Upper lobe of left lung (tissue), 6 donors: ENCODE measurements around the gene MGME1. TPM values are rescaled to one million over a fixed set of nuclear protein-coding genes. Genes with fewer than 3 reads are reported as not detected.
A peak's percentile ranks its signal among the peaks of the same experiment; 100 is the strongest.

ENCODE experiments used
- ATAC-seq, 2 donors: fragments of 200-7000 bp; cut with Tn5 transposase; one replicate each; pipeline ENCODE4 v1.9.1; 2022; ENCODE audit warnings: mild to moderate bottlenecking in 2 of 2, moderate library complexity in 2 of 2; ENCODE audit not compliant: low FRiP score in 2 of 2
- DNase-seq, 2 donors: peaks; one replicate each; pipeline ENCODE4 v3.0.0-alpha.2; 2019 to 2020
- H3K27ac ChIP-seq, 4 donors: fragments of 200-600 bp; sonication (generic); one replicate each; pipeline ENCODE4 v1.5.1; 2016 to 2019
- H3K27me3 ChIP-seq, 4 donors: fragments of 200-600 bp; sonication (generic); one replicate each; pipeline ENCODE4 v1.5.1; 2017 to 2019
- H3K36me3 ChIP-seq, 4 donors: fragments of 200-600 bp; sonication (generic); one replicate each; pipeline ENCODE4 v1.5.1; 2016 to 2019
- H3K4me1 ChIP-seq, 4 donors: fragments of 200-600 bp; sonication (generic); one replicate each; pipeline ENCODE4 v1.5.1; 2018 to 2019
- H3K4me3 ChIP-seq, 4 donors: fragments of 200-600 bp; sonication (generic); one replicate each; pipeline ENCODE4 v1.5.1; 2017 to 2019; ENCODE audit warnings: mild to moderate bottlenecking in 2 of 4, moderate library complexity in 1 of 4
- H3K9me3 ChIP-seq, 4 donors: fragments of 200-600 bp; sonication (generic); one replicate each; pipeline ENCODE4 v1.5.1; 2018 to 2019
- EP300 ChIP-seq, 4 donors: sonication (generic); formaldehyde crosslinking; IDR thresholded peaks; one replicate each; pipeline ENCODE4 v1.5.1; 2017; ENCODE audit warnings: antibody characterized with exemption in 4 of 4, control low read depth in 2 of 4
- POLR2A ChIP-seq, 4 donors: fragments of 450-650 bp; IDR thresholded peaks; one replicate each; pipeline ENCODE4 v1.5.1; 2016 to 2017; ENCODE audit warnings: antibody characterized with exemption in 4 of 4, mild to moderate bottlenecking in 2 of 4
- POLR2AphosphoS5 ChIP-seq, 2 donors: sonication (generic); formaldehyde crosslinking; IDR thresholded peaks; one replicate each; pipeline ENCODE4 v1.5.1; 2017; ENCODE audit warnings: antibody characterized with exemption in 2 of 2
- WGBS, 2 donors: methylation state at CpG; one replicate each; pipeline ENCODE4 v1.1.5; 2017 to 2018; 5-methylcytosine and 5-hydroxymethylcytosine counted together
- total RNA-seq, 6 donors: library from RNA; depleted of rRNA in 4 of 6; stranded (reverse); fragments of >200 nt in 4 of 6; gene quantifications; one replicate each; pipeline versions ENCODE4 v1.1.0 to v1.2.1, GENCODE V29; 2016 to 2021
- TF ChIP-seq, protein P1 (sequence below), 6 experiments: fragments of 450-650 bp in 4 of 6; fragments of 200-600 bp in 2 of 6; sonication (generic) in 2 of 6; IDR thresholded peaks; one replicate each; pipeline ENCODE4 v1.5.1; 2016 to 2019; ENCODE audit warnings: antibody characterized with exemption in 6 of 6
- donor health status: DM: no; HTN: no; CAD: no; lungs with moderate emphysema.
- donor health status: DM: no; HTN: yes; CAD: no; lungs with severe emphysema.

MGME1 gene
- total RNA-seq, 6 donors from 2014 or later, result 9.4 to 22.0 (median 13.3) TPM

DNA sequence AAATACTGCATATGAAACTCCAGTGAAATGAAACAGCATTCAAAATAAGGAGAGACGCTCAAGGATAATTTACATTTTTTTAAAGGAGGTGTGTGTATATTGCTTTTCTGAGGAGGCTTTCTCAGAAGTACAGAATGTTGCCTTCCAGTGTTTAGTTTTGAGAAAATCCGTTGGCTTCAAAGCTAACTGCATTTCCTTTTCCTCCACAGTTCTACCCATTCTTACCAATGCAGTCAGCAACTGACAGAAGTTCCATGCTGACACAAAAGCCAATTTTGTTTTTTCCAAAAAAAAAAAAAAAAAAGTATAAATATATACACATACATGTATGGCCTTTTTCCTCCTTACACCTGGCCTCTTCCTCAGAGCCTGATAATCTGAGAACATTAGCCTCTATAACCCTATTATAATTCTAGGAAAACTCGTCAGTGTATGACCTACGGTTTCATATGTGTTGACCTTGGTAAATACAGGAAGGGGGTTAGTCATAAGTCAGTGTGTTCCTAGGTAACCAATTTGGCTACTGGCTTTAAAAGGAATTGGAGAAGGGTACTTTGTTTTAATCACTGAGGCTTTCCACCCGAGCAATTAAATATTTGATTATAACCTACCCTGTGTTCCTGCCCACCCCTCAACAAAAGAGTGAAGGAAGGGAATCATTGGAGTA, 24.2 kb downstream of the MGME1 start:
- ATAC-seq, result no peak
- peaks cover 0 to 8% (median 0%) of the 10 kb centered on the region in 4 donors for H3K4me1 ChIP-seq
- TF ChIP-seq EP300 (IDR thresholded peaks at IDR 0.05) (no peak), POLR2A (IDR thresholded peaks at IDR 0.05) (no peak), POLR2AphosphoS5 (IDR thresholded peaks at IDR 0.05) (no peak)
- TF ChIP-seq, protein P1, sequence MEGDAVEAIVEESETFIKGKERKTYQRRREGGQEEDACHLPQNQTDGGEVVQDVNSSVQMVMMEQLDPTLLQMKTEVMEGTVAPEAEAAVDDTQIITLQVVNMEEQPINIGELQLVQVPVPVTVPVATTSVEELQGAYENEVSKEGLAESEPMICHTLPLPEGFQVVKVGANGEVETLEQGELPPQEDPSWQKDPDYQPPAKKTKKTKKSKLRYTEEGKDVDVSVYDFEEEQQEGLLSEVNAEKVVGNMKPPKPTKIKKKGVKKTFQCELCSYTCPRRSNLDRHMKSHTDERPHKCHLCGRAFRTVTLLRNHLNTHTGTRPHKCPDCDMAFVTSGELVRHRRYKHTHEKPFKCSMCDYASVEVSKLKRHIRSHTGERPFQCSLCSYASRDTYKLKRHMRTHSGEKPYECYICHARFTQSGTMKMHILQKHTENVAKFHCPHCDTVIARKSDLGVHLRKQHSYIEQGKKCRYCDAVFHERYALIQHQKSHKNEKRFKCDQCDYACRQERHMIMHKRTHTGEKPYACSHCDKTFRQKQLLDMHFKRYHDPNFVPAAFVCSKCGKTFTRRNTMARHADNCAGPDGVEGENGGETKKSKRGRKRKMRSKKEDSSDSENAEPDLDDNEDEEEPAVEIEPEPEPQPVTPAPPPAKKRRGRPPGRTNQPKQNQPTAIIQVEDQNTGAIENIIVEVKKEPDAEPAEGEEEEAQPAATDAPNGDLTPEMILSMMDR (IDR thresholded peaks at IDR 0.05), result no peak
- DNase-seq, result no peak
- H3K4me3 ChIP-seq, result no peak overlapping the region
- no peaks in the 10 kb centered on the region for H3K27me3 ChIP-seq
- peaks cover 3 to 29% (median 13%) of the 10 kb centered on the region in 4 donors for H3K36me3 ChIP-seq
- no peaks in the 10 kb centered on the region for H3K9me3 ChIP-seq
- 56 to 65% methylated on average over 5 of the region's 5 CpGs for WGBS, 2 donors
- H3K27ac ChIP-seq, result no peak overlapping the region

DNA sequence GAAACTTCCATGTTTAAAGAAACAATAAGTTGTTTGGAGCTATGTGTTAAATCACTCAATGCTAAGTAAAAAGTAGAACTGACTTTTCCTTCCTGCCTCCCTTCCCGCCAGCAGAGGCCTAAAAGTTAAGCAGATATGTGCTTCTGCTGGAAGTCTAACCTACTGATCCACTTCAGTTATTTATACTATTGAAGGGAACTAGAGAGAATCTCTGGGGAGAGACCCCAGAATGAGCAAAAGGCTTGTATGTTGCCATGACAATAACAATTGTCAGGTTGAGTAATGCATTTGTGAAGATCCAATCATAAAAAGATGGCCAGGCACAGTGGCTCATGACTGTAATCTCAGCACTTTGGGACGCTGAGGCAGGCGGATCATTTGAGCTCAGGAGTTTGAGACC, 24.7 kb downstream of the MGME1 start:
- ATAC-seq (no peak), DNase-seq (no peak)
- H3K4me1 ChIP-seq, result peaks cover 0 to 8% (median 0%) of the 10 kb centered on the region in 4 donors
- no peak overlapping the region for H3K4me3 ChIP-seq
- TF ChIP-seq EP300 (IDR thresholded peaks at IDR 0.05) (no peak), POLR2A (IDR thresholded peaks at IDR 0.05) (no peak), POLR2AphosphoS5 (IDR thresholded peaks at IDR 0.05) (no peak)
- TF ChIP-seq, protein P1 (IDR thresholded peaks at IDR 0.05), result no peak
- WGBS, 2 donors, result 88 to 94% methylated on average over 3 of the region's 3 CpGs
- no peaks in the 10 kb centered on the region for H3K9me3 ChIP-seq
- H3K27me3 ChIP-seq, result no peaks in the 10 kb centered on the region
- peaks cover 3 to 24% (median 13%) of the 10 kb centered on the region in 4 donors for H3K36me3 ChIP-seq
- H3K27ac ChIP-seq, result no peak overlapping the region

DNA sequence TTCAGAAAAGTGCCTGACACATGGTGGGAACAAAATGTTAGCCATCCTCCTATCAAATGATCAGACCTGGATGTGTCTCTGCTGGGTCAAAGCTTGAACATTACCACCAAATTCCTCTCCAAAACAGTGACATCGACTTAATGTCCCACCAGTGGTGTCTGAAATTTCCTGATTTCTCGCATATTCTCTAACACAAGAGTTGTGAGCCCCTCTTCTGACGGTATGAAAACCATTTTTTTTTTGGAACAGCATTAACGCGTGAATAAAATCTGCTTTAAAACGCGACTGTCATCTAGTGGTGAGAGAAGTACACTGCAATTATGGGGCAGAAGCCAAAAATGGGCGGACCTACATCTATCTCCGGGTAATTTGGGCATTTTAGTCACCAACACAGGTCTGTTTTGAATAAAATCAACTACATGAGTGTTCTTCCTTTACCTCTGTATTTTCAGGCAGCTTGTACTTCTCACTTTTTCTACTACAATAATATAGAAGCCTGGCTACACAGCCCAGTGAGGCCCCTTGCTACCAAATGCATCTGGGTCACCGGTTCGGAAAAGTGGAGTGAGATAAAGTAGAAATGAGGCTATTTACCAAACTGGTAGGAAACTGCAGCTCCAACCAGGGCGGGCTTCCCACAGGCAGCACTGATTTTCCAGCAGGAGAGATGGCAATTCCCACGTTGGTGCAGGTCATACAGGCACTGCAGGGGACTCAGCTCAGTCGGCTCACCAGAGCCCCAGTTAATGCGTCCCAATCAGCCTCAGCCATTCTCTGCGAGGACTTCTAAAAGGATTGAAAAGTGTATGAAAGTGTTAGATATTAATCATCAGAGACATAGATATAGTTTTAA, 27.4 kb downstream of the MGME1 start:
- H3K27ac ChIP-seq, result no peak overlapping the region
- peaks cover 0 to 4% (median 0%) of the 10 kb centered on the region in 4 donors for H3K36me3 ChIP-seq
- no peak for DNase-seq
- H3K9me3 ChIP-seq, result no peaks in the 10 kb centered on the region
- H3K27me3 ChIP-seq, result no peaks in the 10 kb centered on the region
- H3K4me3 ChIP-seq, result no peak overlapping the region
- TF ChIP-seq, protein P1 (IDR thresholded peaks at IDR 0.05), result peak; percentile 82 to 94 (median 91)
- no peak for TF ChIP-seq POLR2A (IDR thresholded peaks at IDR 0.05)
- WGBS, 2 donors, result 27 to 31% methylated on average over 16 of the region's 16 CpGs
- ATAC-seq, result peak; percentile 84 to 92
- peaks cover 0 to 8% (median 0%) of the 10 kb centered on the region in 4 donors for H3K4me1 ChIP-seq

DNA sequence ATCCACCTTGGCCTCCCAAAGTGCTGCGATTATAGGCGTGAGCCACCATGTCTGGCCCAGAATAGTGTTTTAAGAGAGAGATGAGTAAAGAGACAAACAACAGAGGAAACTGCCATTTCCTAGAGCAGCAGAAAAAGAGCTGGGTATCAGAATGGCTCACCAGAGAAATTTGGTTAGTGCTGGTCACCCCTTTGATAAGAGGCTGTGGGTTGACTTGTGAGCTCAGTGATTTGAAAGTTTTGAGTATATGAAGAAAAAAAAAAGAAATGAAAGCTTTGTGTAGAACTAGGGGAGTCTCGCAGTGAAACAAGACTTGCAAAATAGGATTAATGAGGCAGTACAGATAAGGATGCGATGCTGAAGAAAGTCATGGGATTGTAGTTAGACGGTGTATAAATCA, 29.6 kb downstream of the MGME1 start:
- 92 to 94% methylated on average over 5 of the region's 5 CpGs for WGBS, 2 donors
- Histone ChIP-seq H3K27me3 (no peaks in the 10 kb centered on the region), H3K9me3 (no peaks in the 10 kb centered on the region), H3K27ac (no peak overlapping the region), H3K4me3 (no peak overlapping the region), H3K4me1 (peaks cover 0 to 14% (median 0%) of the 10 kb centered on the region in 4 donors), H3K36me3 (no peaks in the 10 kb centered on the region)
- no peak for TF ChIP-seq POLR2A (IDR thresholded peaks at IDR 0.05)
- TF ChIP-seq POLR2AphosphoS5 (IDR thresholded peaks at IDR 0.05), result no peak
- TF ChIP-seq EP300 (IDR thresholded peaks at IDR 0.05), result no peak
- TF ChIP-seq, protein P1 (IDR thresholded peaks at IDR 0.05), result no peak
- ATAC-seq, result no peak
- DNase-seq, result no peak
